ENCODE results near the gene SEL1L2.

Gene SEL1L2

DNA sequence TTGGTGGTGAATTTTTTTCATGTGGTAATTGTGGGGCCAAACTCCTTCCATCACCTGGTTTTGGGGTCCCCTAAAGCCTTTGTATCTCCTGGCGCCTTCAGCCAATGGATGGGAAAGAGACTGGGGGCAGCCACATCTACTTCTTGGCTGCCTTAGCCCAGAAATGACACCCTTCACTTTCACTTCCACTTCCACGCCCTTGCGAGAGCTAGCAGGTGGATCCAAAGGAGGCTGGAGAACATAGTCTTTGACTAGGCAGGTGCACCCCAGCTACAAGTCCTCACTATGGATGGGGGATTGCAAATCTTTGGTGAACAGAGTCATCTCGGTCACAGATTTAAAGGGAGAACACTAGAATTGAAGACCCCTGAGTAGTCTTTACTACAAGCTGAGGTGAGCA lies 134.8 kb downstream of the SEL1L2 start:
- no peak overlapping the region for H3K4me3 ChIP-seq (ENCODE audit: low read depth, low read length)
- TF ChIP-seq, protein P1, sequence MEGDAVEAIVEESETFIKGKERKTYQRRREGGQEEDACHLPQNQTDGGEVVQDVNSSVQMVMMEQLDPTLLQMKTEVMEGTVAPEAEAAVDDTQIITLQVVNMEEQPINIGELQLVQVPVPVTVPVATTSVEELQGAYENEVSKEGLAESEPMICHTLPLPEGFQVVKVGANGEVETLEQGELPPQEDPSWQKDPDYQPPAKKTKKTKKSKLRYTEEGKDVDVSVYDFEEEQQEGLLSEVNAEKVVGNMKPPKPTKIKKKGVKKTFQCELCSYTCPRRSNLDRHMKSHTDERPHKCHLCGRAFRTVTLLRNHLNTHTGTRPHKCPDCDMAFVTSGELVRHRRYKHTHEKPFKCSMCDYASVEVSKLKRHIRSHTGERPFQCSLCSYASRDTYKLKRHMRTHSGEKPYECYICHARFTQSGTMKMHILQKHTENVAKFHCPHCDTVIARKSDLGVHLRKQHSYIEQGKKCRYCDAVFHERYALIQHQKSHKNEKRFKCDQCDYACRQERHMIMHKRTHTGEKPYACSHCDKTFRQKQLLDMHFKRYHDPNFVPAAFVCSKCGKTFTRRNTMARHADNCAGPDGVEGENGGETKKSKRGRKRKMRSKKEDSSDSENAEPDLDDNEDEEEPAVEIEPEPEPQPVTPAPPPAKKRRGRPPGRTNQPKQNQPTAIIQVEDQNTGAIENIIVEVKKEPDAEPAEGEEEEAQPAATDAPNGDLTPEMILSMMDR (IDR thresholded peaks at IDR 0.05; ENCODE audit: control insufficient read depth, extremely low read depth, insufficient read depth), result no peak
- no peak for DNase-seq (ENCODE audit: low read depth)

DNA sequence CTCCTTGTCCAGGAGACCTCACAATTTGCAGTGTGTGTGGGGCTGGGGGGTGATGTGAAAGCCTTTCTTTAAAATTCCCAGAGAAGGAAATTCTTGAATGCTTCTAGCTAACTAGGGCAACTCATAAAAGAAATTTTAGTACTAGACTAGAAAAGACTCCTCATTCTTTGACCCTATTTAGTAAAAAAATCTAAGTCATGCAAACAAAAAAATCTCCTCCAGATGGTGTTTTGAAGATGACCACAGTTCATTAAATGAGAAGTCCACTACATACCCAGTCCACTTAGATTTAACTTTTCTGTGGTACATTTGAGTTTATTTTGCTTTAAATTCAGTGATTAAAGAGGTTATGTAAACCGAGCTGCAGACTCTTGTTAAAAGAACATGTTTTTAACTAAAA lies 138.1 kb downstream of the SEL1L2 start:
- TF ChIP-seq, protein P1 (IDR thresholded peaks at IDR 0.05; ENCODE audit: control insufficient read depth, extremely low read depth, insufficient read depth), result no peak
- H3K4me3 ChIP-seq (ENCODE audit: low read depth, low read length), result no peak overlapping the region
- no peak for DNase-seq (ENCODE audit: low read depth)

DNA sequence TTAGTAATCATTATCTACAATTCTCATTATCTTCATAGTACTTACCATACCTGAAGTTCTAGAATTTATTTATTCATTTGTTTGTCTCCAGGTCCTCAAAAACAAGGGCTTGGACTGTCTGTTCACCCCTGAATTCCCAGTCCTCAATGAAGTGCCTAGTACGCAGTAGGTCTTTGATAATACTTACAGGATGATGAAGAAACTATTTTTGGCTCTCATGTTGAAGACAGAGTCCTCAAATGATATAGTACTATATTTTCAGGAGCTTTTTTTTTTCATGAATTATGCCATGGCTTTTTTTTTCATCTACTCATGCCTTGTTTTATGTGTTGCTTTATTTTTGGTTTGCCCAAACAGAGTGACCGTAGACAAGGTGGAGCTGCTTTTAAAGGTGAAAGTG lies 139.1 kb downstream of the SEL1L2 start:
- DNase-seq (ENCODE audit: low read depth), result no peak
- no peak overlapping the region for H3K4me3 ChIP-seq (ENCODE audit: low read depth, low read length)
- TF ChIP-seq, protein P1 (IDR thresholded peaks at IDR 0.05; ENCODE audit: control insufficient read depth, extremely low read depth, insufficient read depth), result no peak

DNA sequence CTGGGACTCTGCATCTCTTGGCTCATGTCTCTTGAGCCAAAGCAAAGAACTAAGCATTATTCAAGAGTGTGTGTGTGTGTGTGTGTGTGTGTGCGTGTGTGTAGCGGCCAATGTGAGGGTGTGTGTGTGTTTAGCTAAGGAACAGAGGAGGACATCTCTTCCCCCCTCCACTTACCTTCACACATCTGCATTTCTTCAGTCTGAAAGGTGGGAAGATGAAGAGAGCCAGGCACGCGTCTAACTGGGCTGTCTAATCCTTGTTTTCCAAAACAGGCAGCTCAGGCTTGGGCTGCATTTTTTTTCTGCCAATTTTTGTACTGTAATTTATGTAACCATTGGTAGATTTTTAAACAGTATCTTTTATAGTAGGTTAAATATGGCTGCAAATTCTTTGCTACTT lies 146.1 kb downstream of the SEL1L2 start:
- H3K4me3 ChIP-seq (ENCODE audit: low read depth, low read length), result no peak overlapping the region
- TF ChIP-seq, protein P1 (IDR thresholded peaks at IDR 0.05; ENCODE audit: control insufficient read depth, extremely low read depth, insufficient read depth), result no peak
- no peak for DNase-seq (ENCODE audit: low read depth)

DNA sequence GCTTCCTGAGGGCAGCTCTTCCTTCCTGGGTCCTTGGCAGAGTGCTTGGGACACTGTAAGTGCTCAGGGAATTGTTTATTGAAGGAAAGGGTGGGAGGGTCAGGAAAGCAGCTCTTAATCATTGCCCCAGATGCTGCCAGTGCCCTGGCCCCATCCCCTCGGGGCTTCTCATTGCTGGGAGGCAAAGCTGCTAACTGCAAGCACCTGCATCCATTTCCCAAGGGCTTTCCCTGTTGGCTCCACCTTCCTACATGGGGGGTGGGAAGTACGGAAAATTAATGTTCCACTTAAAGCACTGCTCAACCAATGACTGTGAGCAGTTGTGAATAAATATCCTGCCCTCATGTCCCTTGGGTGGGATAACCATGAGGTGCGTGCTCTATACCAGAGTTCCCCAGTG lies 149.2 kb downstream of the SEL1L2 start:
- no peak overlapping the region for H3K4me3 ChIP-seq (ENCODE audit: low read depth, low read length)
- DNase-seq (ENCODE audit: low read depth), result no peak
- TF ChIP-seq, protein P1 (IDR thresholded peaks at IDR 0.05; ENCODE audit: control insufficient read depth, extremely low read depth, insufficient read depth), result no peak

DNA sequence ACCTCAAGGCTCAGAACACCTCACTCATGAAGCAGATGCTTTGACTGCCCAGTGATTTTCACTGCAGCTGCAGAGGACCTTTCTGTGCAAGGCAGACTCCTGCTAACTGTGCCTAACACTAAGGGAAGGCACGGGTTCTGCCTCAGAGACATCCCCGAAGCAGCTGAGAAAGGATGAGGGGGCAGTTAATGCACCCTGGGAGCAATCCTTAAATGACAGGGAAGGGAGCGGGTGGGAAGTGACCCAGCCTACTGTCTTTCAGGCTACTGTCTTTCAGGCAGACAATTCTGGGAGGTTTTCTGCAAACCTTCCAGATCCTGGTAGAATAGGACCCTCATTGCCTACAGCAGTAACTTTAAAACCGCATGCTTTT lies 150.3 kb downstream of the SEL1L2 start:
- no peak for DNase-seq (ENCODE audit: low read depth)
- TF ChIP-seq, protein P1 (IDR thresholded peaks at IDR 0.05; ENCODE audit: control insufficient read depth, extremely low read depth, insufficient read depth), result no peak
- H3K4me3 ChIP-seq (ENCODE audit: low read depth, low read length), result no peak overlapping the region

DNA sequence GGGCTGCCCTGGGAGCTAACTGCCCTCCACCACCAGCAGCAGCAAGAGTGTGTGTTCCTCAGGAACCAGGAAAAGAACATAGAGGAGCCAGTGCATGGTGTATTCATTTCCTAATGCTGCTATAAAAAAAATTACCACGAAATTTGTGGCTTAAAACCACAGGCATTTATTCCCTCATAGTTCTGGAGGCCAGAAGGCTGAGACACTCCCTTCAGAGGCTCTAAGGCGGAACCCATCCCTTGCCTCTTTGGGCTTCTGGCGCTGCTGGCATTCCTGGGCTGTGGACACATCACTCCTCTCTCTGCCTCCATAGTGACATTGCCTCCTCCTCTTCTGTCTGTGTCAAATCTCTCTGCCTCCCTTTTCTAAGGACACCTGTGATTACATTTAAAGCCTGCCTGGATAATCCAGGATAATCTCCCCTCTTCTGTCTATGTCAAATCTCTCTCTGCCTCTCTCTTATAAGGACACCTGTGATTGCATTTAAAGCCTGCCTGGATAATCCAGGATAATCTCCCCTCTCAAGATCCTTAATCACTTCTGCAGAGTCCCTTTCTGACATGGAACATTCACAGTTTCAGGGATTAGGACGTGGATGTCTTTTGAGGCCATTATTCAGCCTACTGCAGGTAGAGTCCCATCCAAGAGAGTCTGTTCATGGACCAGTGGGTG lies 150.9 kb downstream of the SEL1L2 start:
- H3K4me3 ChIP-seq (ENCODE audit: low read depth, low read length), result no peak overlapping the region
- no peak for DNase-seq (ENCODE audit: low read depth)
- TF ChIP-seq, protein P1 (IDR thresholded peaks at IDR 0.05; ENCODE audit: control insufficient read depth, extremely low read depth, insufficient read depth), result no peak
